HG03354 (cell line): Measurements from ENCODE around the gene CLDN1.

Experiments
- ATAC-seq: cut with Tn5 transposase; IDR thresholded peaks from one replicate; pipeline ENCODE4 v1.9.1; 2021; ENCODE audit warnings: mild to moderate bottlenecking; ENCODE audit not compliant: unreplicated experiment, poor library complexity, severe bottlenecking

Gene CLDN1

GRCh38 chr3:190321789-190322603 is at the start of gene CLDN1:
CLDN1 (minus strand) TSS chr3:190322446; CDS start chr3:190322206, 240 bp downstream.
- peak; percentile 93 for ATAC-seq

GRCh38 chr3:190371152-190371551 is 48.9 kb upstream of the CLDN1 start:
- ATAC-seq: no peak

GRCh38 chr3:190370369-190370768 is 48.1 kb upstream of the CLDN1 start:
- no peak for ATAC-seq

GRCh38 chr3:190369668-190370295 is 47.5 kb upstream of the CLDN1 start:
- no peak for ATAC-seq

- no peak for ATAC-seq
Observed at GRCh38 chr3:190368881-190369280, 46.6 kb upstream of the CLDN1 start.

- ATAC-seq: no peak
Observed at GRCh38 chr3:190366133-190366532, 43.9 kb upstream of the CLDN1 start.

- no peak for ATAC-seq
Observed at GRCh38 chr3:190362258-190362657, 40.0 kb upstream of the CLDN1 start.

GRCh38 chr3:190361791-190362190 is 39.5 kb upstream of the CLDN1 start:
- no peak for ATAC-seq

GRCh38 chr3:190360228-190360627 is 38.0 kb upstream of the CLDN1 start:
- no peak for ATAC-seq

- ATAC-seq: no peak
Observed at GRCh38 chr3:190359813-190360212, 37.6 kb upstream of the CLDN1 start.

- ATAC-seq: no peak
Observed at GRCh38 chr3:190357468-190357867, 35.2 kb upstream of the CLDN1 start.

GRCh38 chr3:190356246-190356645 is 34.0 kb upstream of the CLDN1 start:
- ATAC-seq: no peak

- ATAC-seq: no peak
Observed at GRCh38 chr3:190352861-190353457, 30.7 kb upstream of the CLDN1 start.

- no peak for ATAC-seq
Observed at GRCh38 chr3:190346541-190346940, 24.3 kb upstream of the CLDN1 start.

GRCh38 chr3:190345878-190346277 is 23.6 kb upstream of the CLDN1 start:
- ATAC-seq: no peak

- ATAC-seq: no peak
Observed at GRCh38 chr3:190345027-190345821, 23.0 kb upstream of the CLDN1 start.

- ATAC-seq: no peak
Observed at GRCh38 chr3:190340071-190340470, 17.8 kb upstream of the CLDN1 start.

- peak; percentile 85 for ATAC-seq
Observed at GRCh38 chr3:190339130-190339529, 16.9 kb upstream of the CLDN1 start.

GRCh38 chr3:190338717-190339116 is 16.5 kb upstream of the CLDN1 start:
- peak; percentile 34 for ATAC-seq

- ATAC-seq: no peak
Observed at GRCh38 chr3:190337301-190337700, 15.1 kb upstream of the CLDN1 start.
